Prostate gland (tissue), 2 donors: Measurements from ENCODE around the gene ARHGEF17. TPM values are rescaled to one million over a fixed set of nuclear protein-coding genes. Genes with fewer than 3 reads are reported as not detected.

Experiments used
- DNase-seq: peaks from one replicate; pipeline ENCODE4 v3.0.0-alpha.2; 2019; ENCODE audit warnings: low spot score
- H3K27ac ChIP-seq, 2 donors: fragments of 200-600 bp; sonication (generic); 2 replicates each; pipeline ENCODE4 v1.5.1; 2017 to 2019
- H3K27me3 ChIP-seq: fragments of 200-600 bp; sonication (generic); replicated peaks from 2 replicates; pipeline ENCODE4 v1.5.1; 2019; ENCODE audit not compliant: insufficient read depth
- H3K36me3 ChIP-seq, 2 donors: fragments of 200-600 bp; sonication (generic); 1 replicate in 1 of 2; 2 replicates in 1 of 2; pipeline versions ENCODE4 v1.5.1 to v1.8.1; 2017 to 2019
- H3K4me1 ChIP-seq: fragments of 200-600 bp; sonication (generic); replicated peaks from 2 replicates; pipeline ENCODE4 v1.5.1; 2019
- H3K4me3 ChIP-seq, 2 donors: fragments of 200-600 bp; sonication (generic); 2 replicates each; pipeline ENCODE4 v1.5.1; 2017 to 2019
- H3K9me3 ChIP-seq: fragments of 200-600 bp; sonication (generic); 2 replicates; pipeline ENCODE4 v1.5.1; 2017
- POLR2A ChIP-seq: fragments of 450-650 bp; IDR thresholded peaks from one replicate; pipeline ENCODE4 v1.6.1; 2016; ENCODE audit warnings: antibody characterized with exemption, mild to moderate bottlenecking
- POLR2AphosphoS5 ChIP-seq: sonication (generic); formaldehyde crosslinking; IDR thresholded peaks from one replicate; pipeline ENCODE4 v1.6.1; 2017; ENCODE audit warnings: antibody characterized with exemption
- WGBS: methylation state at CpG from one replicate; pipeline ENCODE4 v1.1.5; 2018; 5-methylcytosine and 5-hydroxymethylcytosine counted together
- intact Hi-C: fragments of 100-400 bp; cut with DNase I; formaldehyde crosslinking; loops from one replicate; pipeline ENCODE4 v1.14.2; 2022
- total RNA-seq, 2 donors: library from RNA; depleted of rRNA; stranded (reverse); fragments of >200 nt; gene quantifications; one replicate each; pipeline ENCODE4 v1.1.0, GENCODE V29; 2016
- TF ChIP-seq, protein P1 (sequence below), 4 experiments: fragments of 200-600 bp in 2 of 4; fragments of 450-650 bp in 2 of 4; sonication (generic) in 2 of 4; IDR thresholded peaks; 1 replicate in 3 of 4; 2 replicates in 1 of 4; pipeline ENCODE4 v1.5.1; 2016 to 2019; ENCODE audit warnings: antibody characterized with exemption in 4 of 4, mild to moderate bottlenecking in 2 of 4, moderate library complexity in 2 of 4

The ARHGEF17 gene
- total RNA-seq, 2 donors from 2014 or later, result 34.0 to 66.9 TPM

GRCh38 chr11:73360743-73361369, 52.8 kb downstream of the ARHGEF17 start:
- Histone ChIP-seq H3K27me3 (no peaks in the 10 kb centered on the region), H3K27ac (no peak overlapping the region), H3K9me3 (no peaks in the 10 kb centered on the region), H3K4me1 (no peaks in the 10 kb centered on the region), H3K36me3 (peaks cover 24 to 34% of the 10 kb centered on the region in 2 donors), H3K4me3 (no peak overlapping the region)
- DNase-seq, result no peak
- WGBS, result 93% methylated on average over 8 of the region's 8 CpGs
- TF ChIP-seq POLR2A (no peak), POLR2AphosphoS5 (no peak)
- TF ChIP-seq, protein P1, sequence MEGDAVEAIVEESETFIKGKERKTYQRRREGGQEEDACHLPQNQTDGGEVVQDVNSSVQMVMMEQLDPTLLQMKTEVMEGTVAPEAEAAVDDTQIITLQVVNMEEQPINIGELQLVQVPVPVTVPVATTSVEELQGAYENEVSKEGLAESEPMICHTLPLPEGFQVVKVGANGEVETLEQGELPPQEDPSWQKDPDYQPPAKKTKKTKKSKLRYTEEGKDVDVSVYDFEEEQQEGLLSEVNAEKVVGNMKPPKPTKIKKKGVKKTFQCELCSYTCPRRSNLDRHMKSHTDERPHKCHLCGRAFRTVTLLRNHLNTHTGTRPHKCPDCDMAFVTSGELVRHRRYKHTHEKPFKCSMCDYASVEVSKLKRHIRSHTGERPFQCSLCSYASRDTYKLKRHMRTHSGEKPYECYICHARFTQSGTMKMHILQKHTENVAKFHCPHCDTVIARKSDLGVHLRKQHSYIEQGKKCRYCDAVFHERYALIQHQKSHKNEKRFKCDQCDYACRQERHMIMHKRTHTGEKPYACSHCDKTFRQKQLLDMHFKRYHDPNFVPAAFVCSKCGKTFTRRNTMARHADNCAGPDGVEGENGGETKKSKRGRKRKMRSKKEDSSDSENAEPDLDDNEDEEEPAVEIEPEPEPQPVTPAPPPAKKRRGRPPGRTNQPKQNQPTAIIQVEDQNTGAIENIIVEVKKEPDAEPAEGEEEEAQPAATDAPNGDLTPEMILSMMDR (IDR thresholded peaks at IDR 0.05), result no peak
- intact Hi-C loops, result no loop called here

- intact Hi-C loops, result no loop called here
- no peak for DNase-seq
- Histone ChIP-seq H3K4me3 (no peak overlapping the region), H3K4me1 (no peaks in the 10 kb centered on the region), H3K27ac (no peak overlapping the region), H3K27me3 (no peaks in the 10 kb centered on the region), H3K36me3 (peaks cover 22 to 24% of the 10 kb centered on the region in 2 donors), H3K9me3 (no peaks in the 10 kb centered on the region)
- TF ChIP-seq POLR2AphosphoS5 (no peak), POLR2A (no peak)
- TF ChIP-seq, protein P1 (IDR thresholded peaks at IDR 0.05), result no peak
- WGBS, result 80% methylated on average over 49 of the region's 70 CpGs
These were observed 54.1 kb downstream of the ARHGEF17 start for GRCh38 chr11:73361953-73362776.

- intact Hi-C loops, result no loop called here
- Histone ChIP-seq H3K4me1 (no peaks in the 10 kb centered on the region), H3K27ac (no peak overlapping the region), H3K36me3 (peaks cover 22 to 24% of the 10 kb centered on the region in 2 donors), H3K4me3 (no peak overlapping the region), H3K27me3 (no peaks in the 10 kb centered on the region), H3K9me3 (no peaks in the 10 kb centered on the region)
- whole genome bisulfite sequencing, result 82% methylated on average over 9 of the region's 9 CpGs
- no peak for DNase-seq
- TF ChIP-seq, protein P1 (IDR thresholded peaks at IDR 0.05), result no peak
- TF ChIP-seq POLR2A (no peak), POLR2AphosphoS5 (no peak)
These were observed 55.1 kb downstream of the ARHGEF17 start for GRCh38 chr11:73363147-73363546.

DNA sequence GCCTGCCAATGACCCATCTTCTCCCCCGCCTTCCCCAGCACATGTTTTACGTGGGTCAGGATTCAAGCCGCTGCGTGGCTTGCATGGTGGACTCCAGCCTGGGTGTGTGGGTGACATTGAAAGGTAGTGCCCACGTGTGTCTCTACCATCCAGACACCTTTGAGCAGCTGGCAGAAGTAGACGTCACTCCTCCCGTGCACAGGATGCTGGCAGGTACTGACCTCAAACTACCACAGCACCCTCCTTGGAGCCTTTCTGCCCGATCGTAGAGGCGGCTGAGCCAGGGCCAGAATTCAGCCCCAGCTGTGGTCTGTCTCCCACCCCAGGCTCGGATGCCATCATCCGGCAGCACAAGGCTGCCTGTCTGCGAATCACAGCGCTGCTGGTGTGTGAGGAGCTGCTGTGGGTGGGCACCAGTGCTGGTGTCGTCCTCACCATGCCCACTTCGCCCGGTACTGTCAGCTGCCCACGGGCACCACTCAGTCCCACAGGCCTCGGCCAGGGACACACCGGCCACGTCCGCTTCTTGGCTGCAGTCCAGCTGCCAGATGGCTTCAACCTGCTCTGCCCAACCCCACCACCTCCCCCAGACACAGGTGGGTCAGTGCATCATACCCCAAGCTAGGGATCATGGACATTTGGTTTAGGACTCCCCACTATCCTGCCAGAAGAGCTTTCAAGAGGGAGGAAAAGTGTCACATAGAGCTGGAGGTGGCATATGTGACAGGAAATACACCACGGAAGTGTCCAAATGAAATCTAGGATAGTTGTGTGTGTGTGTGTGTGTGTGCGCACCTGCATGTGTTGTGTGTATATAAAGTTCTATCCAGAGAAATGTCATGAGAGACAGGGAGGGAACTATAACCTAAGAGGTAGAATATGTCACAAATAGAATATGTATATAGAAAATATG, 57.5 kb downstream of the ARHGEF17 start:
- Histone ChIP-seq H3K9me3 (no peaks in the 10 kb centered on the region), H3K27me3 (no peaks in the 10 kb centered on the region), H3K36me3 (peaks cover 19 to 22% of the 10 kb centered on the region in 2 donors), H3K27ac (no peak overlapping the region), H3K4me1 (no peaks in the 10 kb centered on the region), H3K4me3 (no peak overlapping the region)
- DNase-seq, result no peak
- intact Hi-C loops, result no loop called here
- WGBS, result 77% methylated on average over 24 of the region's 24 CpGs
- TF ChIP-seq, protein P1 (IDR thresholded peaks at IDR 0.05), result no peak
- TF ChIP-seq POLR2A (no peak), POLR2AphosphoS5 (no peak)
